B cell (primary cell): ENCODE measurements around the gene RCBTB2. TPM values are rescaled to one million over a fixed set of nuclear protein-coding genes. Genes with fewer than 3 reads are reported as not detected.

Source experiments
- ATAC-seq: fragments of 200-7000 bp; cut with Tn5 transposase; one replicate; pipeline ENCODE4 v1.10.0; 2021; ENCODE audit warnings: low read depth, mild to moderate bottlenecking, moderate number of reproducible peaks, moderate library complexity
- CTCF ChIA-PET: fragments of 350-600 bp; sonication (Branson Sonifier 250); formaldehyde crosslinking; loops from one replicate; lab custom pipeline; 2021; ENCODE audit warnings: antibody characterized with exemption, inconsistent platforms; lab: Charles Lee
- POLR2A ChIA-PET: fragments of 350-600 bp; sonication (Branson Sonifier 250); formaldehyde crosslinking; loops from one replicate; lab custom pipeline; 2021; ENCODE audit warnings: antibody characterized with exemption; lab: Charles Lee
- DNase-seq: peaks from one replicate; pipeline ENCODE4 v3.0.0; 2013
- H2AFZ ChIP-seq: 2 replicates; pipeline ENCODE4 v1.6.1; 2012; ENCODE audit warnings: mild to moderate bottlenecking, low read depth, low read length; ENCODE audit not compliant: insufficient read depth, poor library complexity, severe bottlenecking
- H3K27ac ChIP-seq, 2 donors: 1 replicate in 1 of 2; 2 replicates in 1 of 2; pipeline ENCODE4 v1.5.1; 2012 to 2013; ENCODE audit warnings: low read length in 2 of 2, mild to moderate bottlenecking in 2 of 2, moderate library complexity in 1 of 2
- H3K27me3 ChIP-seq, 4 experiments: fragments of 200-600 bp in 1 of 4; sonication (generic) in 1 of 4; replicated peaks in 1 of 4; 1 replicate in 2 of 4; 2 replicates in 2 of 4; pipeline versions ENCODE4 v1.6.1 to v1.7.0; 2013 to 2016; ENCODE audit warnings: low read length in 3 of 4, mild to moderate bottlenecking in 2 of 4, mixed read lengths in 1 of 4, moderate library complexity in 1 of 4; ENCODE audit not compliant: insufficient read depth in 4 of 4, control insufficient read depth in 3 of 4; ENCODE audit errors: control extremely low read depth in 1 of 4
- H3K36me3 ChIP-seq, 2 experiments: replicated peaks in 1 of 2; 1 replicate in 1 of 2; 2 replicates in 1 of 2; pipeline versions ENCODE4 v1.6.1 to v1.7.1; 2013; ENCODE audit warnings: low read length in 1 of 2; ENCODE audit not compliant: insufficient read depth in 2 of 2, control insufficient read depth in 1 of 2; ENCODE audit errors: control extremely low read depth in 1 of 2, extremely low read depth in 1 of 2
- H3K4me1 ChIP-seq, 2 donors: fragments of 200-600 bp in 1 of 2; sonication (generic) in 1 of 2; 1 replicate in 1 of 2; 2 replicates in 1 of 2; pipeline versions ENCODE4 v1.5.1 to v1.6.1; 2013 to 2017; ENCODE audit warnings: low read length in 2 of 2; ENCODE audit not compliant: control insufficient read depth in 2 of 2, insufficient read depth in 2 of 2
- H3K4me2 ChIP-seq: replicated peaks from 2 replicates; pipeline ENCODE3; 2012; ENCODE audit warnings: mild to moderate bottlenecking, low read depth, low read length; ENCODE audit not compliant: poor library complexity, severe bottlenecking
- H3K4me3 ChIP-seq, 5 experiments: fragments of 200-600 bp in 1 of 5; sonication (generic) in 1 of 5; 1 replicate in 3 of 5; 2 replicates in 2 of 5; pipeline versions ENCODE4 v1.5.1 to v1.7.0; 2011 to 2016; ENCODE audit warnings: low read length in 4 of 5, mild to moderate bottlenecking in 4 of 5, low read depth in 2 of 5, control low read depth in 1 of 5, moderate library complexity in 1 of 5; ENCODE audit not compliant: insufficient read depth in 1 of 5; ENCODE audit errors: control extremely low read depth in 1 of 5, extremely low read depth in 1 of 5
- H3K79me2 ChIP-seq: fragments of 200-600 bp; sonication (generic); one replicate; pipeline ENCODE4 v1.6.0; 2016; ENCODE audit warnings: low read length; ENCODE audit not compliant: control insufficient read depth, insufficient read depth
- H3K9ac ChIP-seq: fragments of 200-600 bp; sonication (generic); 2 replicates; pipeline ENCODE4 v1.6.1; 2017; ENCODE audit warnings: mild to moderate bottlenecking, low read length, moderate library complexity
- H3K9me3 ChIP-seq, 3 donors: one replicate each; pipeline versions ENCODE4 v1.6.1 to v1.7.1; 2013; ENCODE audit warnings: low read length in 2 of 3; ENCODE audit not compliant: control insufficient read depth in 2 of 3, insufficient read depth in 1 of 3; ENCODE audit errors: control extremely low read depth in 1 of 3
- H4K20me1 ChIP-seq: 2 replicates; pipeline ENCODE4 v1.6.0; 2012; ENCODE audit warnings: mild to moderate bottlenecking, low read length; ENCODE audit not compliant: insufficient read depth, control insufficient read depth, poor library complexity, severe bottlenecking
- H3K27ac Mint-ChIP-seq: one replicate; pipeline ENCODE4 v1.8.0; 2021; ENCODE audit warnings: mixed read lengths
- H3K27me3 Mint-ChIP-seq: one replicate; pipeline ENCODE4 v1.8.0; 2021; ENCODE audit warnings: mixed read lengths
- H3K4me1 Mint-ChIP-seq: one replicate; pipeline ENCODE4 v1.8.0; 2021; ENCODE audit warnings: mixed read lengths
- H3K4me3 Mint-ChIP-seq: one replicate; pipeline ENCODE4 v1.8.0; 2021; ENCODE audit warnings: mixed read lengths
- H3K9me3 Mint-ChIP-seq: one replicate; pipeline ENCODE4 v1.8.0; 2022; ENCODE audit warnings: mixed read lengths; ENCODE audit not compliant: insufficient read depth
- CTCF ChIP-seq: fragments of 200-600 bp; IDR thresholded peaks from one replicate; pipeline ENCODE4 v1.8.0; 2022; ENCODE audit warnings: antibody characterized with exemption, mild to moderate bottlenecking
- EZH2 ChIP-seq: IDR thresholded peaks from 2 replicates; pipeline ENCODE4 v1.6.1; 2012; ENCODE audit warnings: borderline replicate concordance, low read depth, mild to moderate bottlenecking, moderate library complexity, low read length; ENCODE audit not compliant: insufficient read depth, poor library complexity, severe bottlenecking
- WGBS: methylation state at CpG from one replicate; pipeline ENCODE4 v1.1.5; 2013; ENCODE audit warnings: missing lambda C conversion rate; ENCODE audit not compliant: insufficient coverage; 5-methylcytosine and 5-hydroxymethylcytosine counted together
- intact Hi-C: fragments of 100-400 bp; cut with micrococcal nuclease; formaldehyde crosslinking; loops from one replicate; pipeline ENCODE4 v1.10.0; 2022
- polyA plus RNA-seq: library from polyadenylated mRNA; depleted of rRNA; stranded (reverse); fragments of >200 nt; gene quantifications from 2 replicates; pipeline ENCODE4 v1.2.3, GENCODE V29; 2012
- total RNA-seq, 2 donors: library from RNA; stranded (reverse); fragments of 120-200 nt in 1 of 2; gene quantifications; 1 replicate in 1 of 2; 2 replicates in 1 of 2; pipeline versions ENCODE4 v1.2.3 to v1.2.4, GENCODE V29; 2013 to 2022

RCBTB2 gene
- total and polyA plus RNA-seq, 2 donors (not counting 1 experiment from before 2014, with no cell fraction given): 1.4 to 2.7 TPM

DNA sequence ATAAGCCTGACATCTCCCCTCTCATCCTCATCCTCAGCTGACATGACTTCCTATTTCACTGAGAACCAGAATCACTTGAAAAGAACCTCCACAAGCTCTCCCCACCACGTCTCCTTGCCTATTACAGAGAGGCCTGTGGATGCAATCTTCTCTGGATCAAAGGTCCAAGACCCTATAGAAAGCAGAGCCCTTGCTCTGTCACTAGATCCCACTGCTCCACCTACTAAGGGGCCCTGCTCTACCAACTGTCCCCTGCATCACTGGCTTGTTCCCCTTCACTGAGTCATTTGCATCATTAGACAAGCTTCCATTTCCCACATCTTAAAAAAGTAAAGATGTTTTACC is 40.8 kb downstream of the RCBTB2 start:
- Histone ChIP-seq H3K27ac (peak overlapping the region; percentile 63 to 66), H3K9me3 (peaks cover 0 to 4% (median 3%) of the 10 kb centered on the region in 3 donors), H3K4me1 (peaks cover 57% of the 10 kb centered on the region in 2 donors), H3K36me3 (no peaks in the 10 kb centered on the region), H3K4me2 (peak overlapping the region; percentile 74), H3K4me3 (peak overlapping the region; percentile 10 to 65 (median 32)), H3K79me2 (no peaks in the 10 kb centered on the region), H4K20me1 (no peaks in the 10 kb centered on the region), H3K27me3 (no peaks in the 10 kb centered on the region), H2AFZ (peak overlapping the region; percentile 20), H3K9ac (peak overlapping the region; percentile 55)
- peaks cover 40% of the 10 kb centered on the region for H3K4me1 Mint-ChIP-seq
- ChIA-PET POLR2A (interaction anchor here (1.8 kb wide), 1 partner anchor 40 kb away, joined by 9 read pairs; the partner anchor contains the start of gene RCBTB2), CTCF (interaction anchor here (0.5 to 1.0 kb wide), 2 partner anchors 9 to 116 kb away, joined by 3 read pairs; no protein-coding TSS in a partner anchor)
- DNase-seq (no peak), ATAC-seq (peak; percentile 73)
- H3K4me3 Mint-ChIP-seq: no peak overlapping the region
- H3K9me3 Mint-ChIP-seq: no peaks in the 10 kb centered on the region
- H3K27ac Mint-ChIP-seq: no peak overlapping the region
- H3K27me3 Mint-ChIP-seq: no peaks in the 10 kb centered on the region
- 0% methylated on average over 1 of the region's 1 CpG for WGBS
- intact Hi-C loops: loop anchor here (1.0 to 5.0 kb wide), 7 partner anchors 8 to 485 kb away; partner anchors contain the start of gene FNDC3A
- TF ChIP-seq EZH2: no peak
- no peak for TF ChIP-seq CTCF

DNA sequence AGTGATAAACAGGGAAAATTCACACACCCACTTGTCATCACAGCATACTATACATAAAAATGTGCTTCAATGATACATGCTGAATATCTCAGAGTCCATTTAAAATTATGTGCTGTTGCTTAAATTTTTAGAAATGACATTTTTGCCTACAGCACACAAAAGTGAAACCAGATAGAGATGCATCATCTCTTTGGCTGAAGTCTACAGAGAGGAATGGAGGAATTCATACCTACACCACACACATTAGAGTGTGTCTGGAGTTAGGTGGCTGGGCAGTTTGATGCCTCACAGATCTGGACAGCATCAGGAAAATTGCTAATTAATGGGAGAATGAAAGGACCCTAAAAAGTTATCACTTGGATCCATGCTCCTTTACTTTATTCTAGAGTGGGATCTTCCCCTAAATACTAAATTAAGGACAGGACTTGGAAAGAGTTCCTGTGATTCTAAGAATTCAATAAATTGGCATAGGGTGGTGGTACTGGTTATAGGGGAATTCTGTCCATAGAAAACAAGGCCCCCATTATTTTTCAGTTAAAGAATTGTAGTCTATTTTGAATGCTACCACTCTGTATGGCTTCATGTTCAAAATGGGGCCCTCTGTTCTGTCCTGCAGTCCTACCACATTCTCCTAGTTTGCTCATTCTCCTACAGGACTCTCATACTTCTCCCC is 41.3 kb downstream of the RCBTB2 start:
- Histone ChIP-seq H3K4me2 (peak overlapping the region; percentile 74), H3K27ac (peak overlapping the region; percentile 63 to 66), H3K4me1 (peaks cover 53 to 57% of the 10 kb centered on the region in 2 donors), H3K9me3 (peaks cover 0 to 9% (median 3%) of the 10 kb centered on the region in 3 donors), H4K20me1 (no peaks in the 10 kb centered on the region), H3K4me3 (peak overlapping the region in 4 of 5 experiments; percentile 14 to 42 (median 25)), H3K27me3 (no peaks in the 10 kb centered on the region), H2AFZ (peak overlapping the region; percentile 20), H3K79me2 (no peaks in the 10 kb centered on the region), H3K36me3 (no peaks in the 10 kb centered on the region), H3K9ac (peak overlapping the region; percentile 55)
- ATAC-seq (no peak), DNase-seq (no peak)
- ChIA-PET POLR2A (interaction anchor here (1.8 kb wide), 1 partner anchor 41 kb away, joined by 9 read pairs; the partner anchor contains the start of gene RCBTB2), CTCF (no interaction called here)
- Mint-ChIP-seq H3K27ac (peak overlapping the region; percentile 79), H3K9me3 (no peaks in the 10 kb centered on the region), H3K4me1 (peaks cover 37% of the 10 kb centered on the region), H3K4me3 (no peak overlapping the region), H3K27me3 (no peaks in the 10 kb centered on the region)
- intact Hi-C loops: loop anchor here (1.0 to 5.0 kb wide), 7 partner anchors 9 to 486 kb away; partner anchors contain the start of gene FNDC3A
- TF ChIP-seq CTCF: no peak
- no peak for TF ChIP-seq EZH2
